Smooth muscle cell of the brain vasculature (primary cell): Measurements from ENCODE around the gene AFTPH.
A peak's percentile ranks its signal among the peaks of the same experiment; 100 is the strongest.
"Not testable (repeated sequence)": the region's sequence is repeated elsewhere in the genome, so short reads cannot be mapped to it uniquely, and the experiment has no call there.

Experiments used
- DNase-seq: peaks from one replicate; pipeline ENCODE4 v3.0.0-alpha.2; 2012; ENCODE audit warnings: low read depth, low spot score

The AFTPH gene

GRCh38 chr2:64493788-64494187 is 30.3 kb upstream of the AFTPH start:
- DNase-seq, result no peak

GRCh38 chr2:64498438-64498837 is 25.7 kb upstream of the AFTPH start:
- DNase-seq, result no peak

- no peak for DNase-seq
Observed at GRCh38 chr2:64500549-64500948, 23.6 kb upstream of the AFTPH start.

GRCh38 chr2:64501946-64502345 is 22.2 kb upstream of the AFTPH start:
- no peak for DNase-seq

- DNase-seq, result no peak
Observed at GRCh38 chr2:64502860-64503259, 21.3 kb upstream of the AFTPH start.

- no peak for DNase-seq
Observed at GRCh38 chr2:64504774-64505720, 19.1 kb upstream of the AFTPH start.

GRCh38 chr2:64506686-64507085 is 17.4 kb upstream of the AFTPH start:
- DNase-seq, result no peak

- DNase-seq, result no peak
Observed at GRCh38 chr2:64514008-64514407, 10.1 kb upstream of the AFTPH start.

- DNase-seq, result no peak
Observed at GRCh38 chr2:64515086-64515485, 9.0 kb upstream of the AFTPH start.

GRCh38 chr2:64516651-64517510 is 7.2 kb upstream of the AFTPH start:
- no peak for DNase-seq

GRCh38 chr2:64517511-64517884 is 6.6 kb upstream of the AFTPH start:
- DNase-seq, result no peak

GRCh38 chr2:64522843-64523428 is 1.2 kb upstream of the AFTPH start:
- DNase-seq, result peak; percentile 50

- DNase-seq, result no peak
Observed at GRCh38 chr2:64524604-64525316, 632 bp downstream of the AFTPH start.

- DNase-seq, result no peak
Observed at GRCh38 chr2:64525317-64525613, 1.1 kb downstream of the AFTPH start.

GRCh38 chr2:64526034-64526433 is 1.9 kb downstream of the AFTPH start:
- no peak for DNase-seq

- DNase-seq, result not testable (repeated sequence)
Observed at GRCh38 chr2:64530946-64531345, 6.8 kb downstream of the AFTPH start.

- no peak for DNase-seq
Observed at GRCh38 chr2:64532030-64532429, 7.9 kb downstream of the AFTPH start.

GRCh38 chr2:64533882-64534281 is 9.8 kb downstream of the AFTPH start:
- no peak for DNase-seq

GRCh38 chr2:64534363-64534762 is 10.2 kb downstream of the AFTPH start:
- no peak for DNase-seq

- DNase-seq, result no peak
Observed at GRCh38 chr2:64535024-64535423, 10.9 kb downstream of the AFTPH start.

- DNase-seq, result no peak
Observed at GRCh38 chr2:64537991-64538390, 13.9 kb downstream of the AFTPH start.
